GM12865 (cell line): ENCODE results near the gene GOLGA3.
"Not testable (repeated sequence)": the region's sequence is repeated elsewhere in the genome, so short reads cannot be mapped to it uniquely, and the experiment has no call there.

Source experiments
- DNase-seq: peaks from one replicate; pipeline ENCODE4 v3.0.0; 2010; ENCODE audit warnings: low read depth
- H3K4me3 ChIP-seq: 2 replicates; pipeline ENCODE4 v1.5.1; 2011; ENCODE audit warnings: mild to moderate bottlenecking, low read depth, low read length, control low read depth
- CTCF ChIP-seq: IDR thresholded peaks from 2 replicates; pipeline ENCODE4 v1.5.1; 2011; ENCODE audit warnings: low read length, control low read depth, low read depth, inconsistent platforms; ENCODE audit not compliant: insufficient read depth; ENCODE audit errors: missing control alignments

The GOLGA3 gene

GRCh38 chr12:132766380-132767085, 62.1 kb downstream of the GOLGA3 start:
- no peak for DNase-seq
- no peak overlapping the region for H3K4me3 ChIP-seq
- TF ChIP-seq CTCF = no peak

GRCh38 chr12:132765361-132765760, 63.3 kb downstream of the GOLGA3 start:
- DNase-seq = no peak
- no peak overlapping the region for H3K4me3 ChIP-seq
- TF ChIP-seq CTCF = no peak

GRCh38 chr12:132764231-132764630, 64.4 kb downstream of the GOLGA3 start:
- no peak overlapping the region for H3K4me3 ChIP-seq
- DNase-seq = no peak
- no peak for TF ChIP-seq CTCF

- TF ChIP-seq CTCF = peak; percentile 18
- H3K4me3 ChIP-seq = peak overlapping the region; percentile 76
- peak; percentile 95 for DNase-seq
Measured at GRCh38 chr12:132761921-132762583, 66.6 kb downstream of the GOLGA3 start.

GRCh38 chr12:132761032-132761920, 67.4 kb downstream of the GOLGA3 start, which contains the start of gene ANKLE2:
Gene ANKLE2 (minus strand): TSS chr12:132761832. CDS start chr12:132761798, 34 bp downstream.
- H3K4me3 ChIP-seq = peak within 1 kb of the TSS; percentile 82
- TF ChIP-seq CTCF = no peak
- DNase-seq = peak; percentile 71

GRCh38 chr12:132759359-132759758, 69.3 kb downstream of the GOLGA3 start:
- DNase-seq = no peak
- peak overlapping the region; percentile 25 for H3K4me3 ChIP-seq
- TF ChIP-seq CTCF = no peak

GRCh38 chr12:132758825-132759224, 69.8 kb downstream of the GOLGA3 start:
- not testable (repeated sequence) for H3K4me3 ChIP-seq, DNase-seq
